22Rv1 (cell line): ENCODE measurements around the gene ARRDC2.

Experiments used
- H3K27ac ChIP-seq: fragments of 450-650 bp; 2 replicates; pipeline ENCODE4 v1.5.1; 2017
- ZFX ChIP-seq: fragments of 450-650 bp; IDR thresholded peaks from 2 replicates; pipeline ENCODE4 v1.6.1; 2017; ENCODE audit warnings: antibody characterized with exemption, borderline replicate concordance
- TF ChIP-seq, protein P1 (sequence below): fragments of 450-650 bp; IDR thresholded peaks from 2 replicates; pipeline ENCODE4 v1.5.1; 2017; ENCODE audit warnings: mild to moderate bottlenecking

Gene ARRDC2

DNA sequence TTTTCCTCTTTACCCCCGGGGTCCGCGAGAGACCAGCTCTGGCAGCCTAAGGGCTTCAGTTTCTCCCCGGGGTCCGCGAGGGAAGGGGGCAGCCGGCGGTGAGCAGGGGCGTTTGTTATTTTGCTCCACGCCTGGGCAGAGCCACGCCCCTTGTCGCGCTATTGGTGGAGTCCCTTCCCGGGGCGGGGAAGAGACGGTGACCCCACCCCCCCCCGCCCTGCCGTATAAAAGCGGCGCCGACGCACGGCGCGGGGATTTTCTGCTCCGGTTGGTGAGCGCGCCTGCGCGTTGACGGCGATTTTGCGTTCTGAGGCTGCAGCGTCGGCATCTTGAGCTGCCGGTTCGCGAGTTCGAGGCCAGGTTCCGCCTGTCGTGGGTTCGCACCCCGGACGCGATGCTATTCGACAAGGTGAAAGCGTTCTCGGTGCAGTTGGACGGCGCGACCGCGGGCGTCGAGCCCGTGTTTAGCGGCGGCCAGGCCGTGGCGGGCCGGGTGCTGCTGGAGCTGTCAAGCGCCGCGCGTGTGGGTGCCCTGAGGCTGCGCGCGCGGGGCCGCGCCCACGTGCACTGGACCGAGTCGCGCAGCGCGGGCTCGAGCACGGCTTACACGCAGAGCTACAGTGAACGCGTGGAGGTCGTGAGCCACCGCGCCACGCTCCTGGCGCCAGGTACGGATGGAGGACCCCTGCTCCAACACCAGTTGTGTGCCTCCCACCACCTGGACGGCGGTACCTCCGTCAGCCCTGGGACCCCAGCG lies at the start of gene ARRDC2:
Gene ARRDC2 (plus strand): TSS at position 254 of the 757 bp plus-strand sequence. CDS start 141 bp downstream, at position 395.
- peak within 1 kb of the TSS; percentile 63 for H3K27ac ChIP-seq
- TF ChIP-seq, protein P1, sequence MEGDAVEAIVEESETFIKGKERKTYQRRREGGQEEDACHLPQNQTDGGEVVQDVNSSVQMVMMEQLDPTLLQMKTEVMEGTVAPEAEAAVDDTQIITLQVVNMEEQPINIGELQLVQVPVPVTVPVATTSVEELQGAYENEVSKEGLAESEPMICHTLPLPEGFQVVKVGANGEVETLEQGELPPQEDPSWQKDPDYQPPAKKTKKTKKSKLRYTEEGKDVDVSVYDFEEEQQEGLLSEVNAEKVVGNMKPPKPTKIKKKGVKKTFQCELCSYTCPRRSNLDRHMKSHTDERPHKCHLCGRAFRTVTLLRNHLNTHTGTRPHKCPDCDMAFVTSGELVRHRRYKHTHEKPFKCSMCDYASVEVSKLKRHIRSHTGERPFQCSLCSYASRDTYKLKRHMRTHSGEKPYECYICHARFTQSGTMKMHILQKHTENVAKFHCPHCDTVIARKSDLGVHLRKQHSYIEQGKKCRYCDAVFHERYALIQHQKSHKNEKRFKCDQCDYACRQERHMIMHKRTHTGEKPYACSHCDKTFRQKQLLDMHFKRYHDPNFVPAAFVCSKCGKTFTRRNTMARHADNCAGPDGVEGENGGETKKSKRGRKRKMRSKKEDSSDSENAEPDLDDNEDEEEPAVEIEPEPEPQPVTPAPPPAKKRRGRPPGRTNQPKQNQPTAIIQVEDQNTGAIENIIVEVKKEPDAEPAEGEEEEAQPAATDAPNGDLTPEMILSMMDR, result no peak
- no peak for TF ChIP-seq ZFX

DNA sequence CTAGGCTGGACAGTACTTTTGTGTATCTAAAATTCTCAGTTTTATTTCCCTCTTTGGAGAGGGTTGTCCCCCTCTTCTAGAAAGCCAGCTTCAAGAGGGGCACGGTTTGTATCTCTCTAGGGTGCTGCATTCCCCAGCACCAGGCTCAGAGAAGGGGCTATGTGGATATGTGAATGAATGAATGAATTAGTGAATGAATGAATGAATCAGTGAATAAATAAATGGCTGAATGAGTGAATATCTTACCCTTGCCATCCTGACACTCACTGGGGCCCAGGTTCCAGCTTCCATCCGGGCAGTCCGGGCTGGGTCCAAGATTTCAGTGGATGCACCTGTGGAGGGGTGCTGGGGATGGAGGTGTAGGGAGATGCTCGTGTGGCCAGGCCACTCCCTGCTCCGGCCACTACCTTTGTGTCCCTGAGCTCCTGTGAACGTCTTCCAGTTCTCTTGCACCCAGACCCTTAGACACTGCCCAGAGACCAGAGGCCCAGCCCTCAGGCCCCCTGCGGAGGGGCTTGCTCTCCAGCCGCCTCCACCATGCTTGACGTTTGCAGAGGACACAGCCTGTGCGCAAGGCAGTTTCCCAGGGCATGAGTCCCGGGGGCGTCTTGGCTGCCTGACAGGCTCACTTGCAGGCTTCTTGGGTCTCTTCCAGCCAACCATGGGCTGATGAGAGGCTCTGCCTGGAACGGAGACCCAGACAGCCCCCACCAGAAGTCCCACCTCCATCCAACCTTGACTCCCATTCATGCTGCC lies 43.9 kb upstream of the ARRDC2 start:
- TF ChIP-seq, protein P1, result no peak
- TF ChIP-seq ZFX, result no peak
- no peak overlapping the region for H3K27ac ChIP-seq

- H3K27ac ChIP-seq, result no peak overlapping the region
- TF ChIP-seq ZFX, result no peak
- TF ChIP-seq, protein P1, result no peak
Observed at GRCh38 chr19:17965370-17966128, 42.4 kb upstream of the ARRDC2 start.

DNA sequence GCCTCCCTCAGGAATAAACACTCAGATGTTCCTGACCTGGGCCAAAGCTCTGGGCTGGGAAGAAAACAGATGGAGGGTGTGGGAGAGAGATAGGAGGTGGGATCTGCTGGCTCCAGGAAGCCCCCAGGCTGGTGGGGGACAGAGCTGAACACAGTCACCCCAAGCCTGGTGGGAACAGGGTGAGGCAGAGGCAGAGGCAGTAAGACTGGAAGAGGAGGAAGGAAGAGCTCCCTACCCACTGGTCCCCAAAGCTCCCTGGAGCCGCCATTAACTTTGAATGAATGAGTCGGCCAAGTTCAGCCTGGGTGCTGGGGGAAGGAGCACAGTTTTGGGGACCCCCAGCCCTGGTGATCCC lies 41.9 kb upstream of the ARRDC2 start:
- H3K27ac ChIP-seq, result no peak overlapping the region
- TF ChIP-seq ZFX, result no peak
- TF ChIP-seq, protein P1, result no peak

DNA sequence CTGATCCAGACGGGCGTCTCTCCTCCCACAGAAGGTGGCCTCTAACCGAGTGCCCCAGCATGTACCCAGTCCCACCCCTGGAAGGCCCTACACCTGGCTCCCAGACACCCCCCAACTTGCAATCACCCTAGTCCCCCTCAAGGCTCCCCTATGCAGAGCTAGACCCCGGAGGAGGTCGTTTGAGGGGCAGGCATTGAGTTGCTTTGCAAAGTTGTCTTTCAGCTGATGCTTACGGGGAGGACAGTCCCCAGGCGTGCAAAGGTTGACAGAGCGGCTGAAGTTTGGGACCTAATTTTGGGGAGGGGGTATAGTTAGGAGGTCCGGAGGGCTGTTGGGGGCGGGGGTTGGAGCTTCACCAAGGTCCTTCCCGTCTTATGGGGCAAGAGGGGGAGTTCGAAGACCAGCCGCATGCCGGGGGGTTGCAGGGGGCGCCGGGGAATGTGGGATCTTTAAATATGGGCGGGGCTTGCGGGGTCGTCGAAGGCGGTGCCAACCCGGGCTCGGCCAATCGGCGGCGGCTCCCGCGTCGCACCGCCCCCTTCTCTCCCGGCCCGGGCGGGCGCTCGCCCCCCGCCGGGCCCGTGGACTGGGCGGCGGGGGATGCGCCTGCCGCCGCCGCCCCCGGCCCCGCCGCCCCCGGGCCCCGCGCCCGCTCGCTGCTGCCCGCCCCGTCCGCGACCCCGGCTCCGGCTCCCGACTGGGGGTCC lies 41.3 kb upstream of the ARRDC2 start, which contains the start of gene KCNN1:
Gene KCNN1 (plus strand): TSS at position 558 of the 707 bp plus-strand sequence. CDS start 6,782 bp downstream, outside the sequence.
- TF ChIP-seq, protein P1, result no peak
- TF ChIP-seq ZFX, result no peak
- H3K27ac ChIP-seq, result no peak within 1 kb of the TSS

- no peak for TF ChIP-seq ZFX
- TF ChIP-seq, protein P1, result no peak
- no peak overlapping the region for H3K27ac ChIP-seq
Observed at GRCh38 chr19:17967257-17968051, 40.5 kb upstream of the ARRDC2 start.
